Cardiac muscle cell (in vitro differentiated cells and primary cell): ENCODE data around the gene PARP8. TPM values are rescaled to one million over a fixed set of nuclear protein-coding genes. Genes with fewer than 3 reads are reported as not detected.

Experiments used
- DNase-seq, 2 donors: peaks; one replicate each; pipeline versions ENCODE4 v3.0.0 to v3.0.0-alpha.2; 2010 to 2017; ENCODE audit warnings: low read depth in 1 of 2, low spot score in 1 of 2
- H3K27ac ChIP-seq: fragments of 200-600 bp; sonication (generic); 2 replicates; pipeline ENCODE4 v1.5.1; 2016
- H3K27me3 ChIP-seq: fragments of 200-600 bp; sonication (generic); 2 replicates; pipeline ENCODE4 v1.6.0; 2016; ENCODE audit warnings: control low read depth
- H3K36me3 ChIP-seq: fragments of 200-600 bp; sonication (generic); 2 replicates; pipeline ENCODE4 v1.5.1; 2016; ENCODE audit warnings: control low read depth
- H3K4me1 ChIP-seq: fragments of 200-600 bp; sonication (generic); 2 replicates; pipeline ENCODE4 v1.8.1; 2017; ENCODE audit warnings: low read depth, mild to moderate bottlenecking, mixed run types
- H3K4me3 ChIP-seq: fragments of 200-600 bp; sonication (generic); 2 replicates; pipeline ENCODE4 v1.5.1; 2016; ENCODE audit warnings: mild to moderate bottlenecking
- H3K9me3 ChIP-seq: fragments of 200-600 bp; sonication (generic); 2 replicates; pipeline ENCODE4 v1.5.1; 2017; ENCODE audit warnings: low read depth, mild to moderate bottlenecking, control low read depth
- polyA plus RNA-seq: library from polyadenylated mRNA; unstranded; fragments of >200 nt; fragmentation: Nextera tagmentation; extraction: Ambion mirVana; gene quantifications from 2 replicates; pipeline ENCODE4 v1.2.1, GENCODE V29; 2016
- total RNA-seq: library from RNA; depleted of rRNA; stranded (reverse); fragments of >200 nt; gene quantifications from 2 replicates; pipeline ENCODE4 v1.2.3, GENCODE V29; 2016
- TF ChIP-seq, protein P1 (sequence below): IDR thresholded peaks from 2 replicates; pipeline ENCODE4 v1.5.1; 2012; ENCODE audit warnings: low read depth, mild to moderate bottlenecking, low read length

The PARP8 gene
- total and polyA plus RNA-seq, 2 experiments from 2014 or later: 18.2 to 19.8 TPM

DNA sequence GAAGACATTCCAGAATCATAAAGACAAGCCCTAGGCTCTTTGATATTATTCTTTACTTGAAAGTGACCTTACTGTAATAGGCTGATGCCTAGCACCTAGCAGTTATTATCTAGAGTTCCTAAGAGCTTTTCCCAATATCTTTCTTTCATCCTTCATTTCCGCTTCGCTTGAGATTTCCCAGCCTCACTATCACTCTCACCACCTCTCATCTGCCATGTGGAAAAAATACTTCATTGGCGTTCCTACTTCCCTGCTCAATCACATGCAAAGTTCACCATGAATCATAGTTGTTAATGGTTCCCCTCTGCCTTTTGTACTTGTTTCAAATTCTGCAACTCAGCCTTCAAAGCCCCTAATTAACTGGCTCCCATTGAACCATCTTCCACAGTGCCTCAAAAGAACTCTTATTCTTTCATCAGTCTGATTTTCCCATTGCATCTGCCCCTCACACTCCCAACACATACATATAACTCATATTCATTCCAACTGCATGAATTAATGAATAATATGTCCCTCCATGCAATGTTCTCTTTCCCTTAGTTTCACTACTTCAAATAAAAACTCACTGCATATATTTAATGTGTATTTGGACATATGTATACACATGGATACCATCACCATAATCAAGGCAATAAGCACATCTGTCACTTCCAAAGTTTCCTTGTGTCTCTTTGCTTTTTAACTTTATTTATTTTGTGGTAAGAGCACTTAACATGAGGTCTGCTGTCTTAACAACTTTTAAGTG lies 221.6 kb downstream of the PARP8 start:
- TF ChIP-seq, protein P1, sequence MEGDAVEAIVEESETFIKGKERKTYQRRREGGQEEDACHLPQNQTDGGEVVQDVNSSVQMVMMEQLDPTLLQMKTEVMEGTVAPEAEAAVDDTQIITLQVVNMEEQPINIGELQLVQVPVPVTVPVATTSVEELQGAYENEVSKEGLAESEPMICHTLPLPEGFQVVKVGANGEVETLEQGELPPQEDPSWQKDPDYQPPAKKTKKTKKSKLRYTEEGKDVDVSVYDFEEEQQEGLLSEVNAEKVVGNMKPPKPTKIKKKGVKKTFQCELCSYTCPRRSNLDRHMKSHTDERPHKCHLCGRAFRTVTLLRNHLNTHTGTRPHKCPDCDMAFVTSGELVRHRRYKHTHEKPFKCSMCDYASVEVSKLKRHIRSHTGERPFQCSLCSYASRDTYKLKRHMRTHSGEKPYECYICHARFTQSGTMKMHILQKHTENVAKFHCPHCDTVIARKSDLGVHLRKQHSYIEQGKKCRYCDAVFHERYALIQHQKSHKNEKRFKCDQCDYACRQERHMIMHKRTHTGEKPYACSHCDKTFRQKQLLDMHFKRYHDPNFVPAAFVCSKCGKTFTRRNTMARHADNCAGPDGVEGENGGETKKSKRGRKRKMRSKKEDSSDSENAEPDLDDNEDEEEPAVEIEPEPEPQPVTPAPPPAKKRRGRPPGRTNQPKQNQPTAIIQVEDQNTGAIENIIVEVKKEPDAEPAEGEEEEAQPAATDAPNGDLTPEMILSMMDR: no peak
- no peaks in the 10 kb centered on the region for H3K4me1 ChIP-seq
- DNase-seq: no peak
- H3K27ac ChIP-seq: no peak overlapping the region
- H3K9me3 ChIP-seq: no peaks in the 10 kb centered on the region
- no peak overlapping the region for H3K4me3 ChIP-seq
- H3K27me3 ChIP-seq: no peaks in the 10 kb centered on the region
- no peaks in the 10 kb centered on the region for H3K36me3 ChIP-seq

DNA sequence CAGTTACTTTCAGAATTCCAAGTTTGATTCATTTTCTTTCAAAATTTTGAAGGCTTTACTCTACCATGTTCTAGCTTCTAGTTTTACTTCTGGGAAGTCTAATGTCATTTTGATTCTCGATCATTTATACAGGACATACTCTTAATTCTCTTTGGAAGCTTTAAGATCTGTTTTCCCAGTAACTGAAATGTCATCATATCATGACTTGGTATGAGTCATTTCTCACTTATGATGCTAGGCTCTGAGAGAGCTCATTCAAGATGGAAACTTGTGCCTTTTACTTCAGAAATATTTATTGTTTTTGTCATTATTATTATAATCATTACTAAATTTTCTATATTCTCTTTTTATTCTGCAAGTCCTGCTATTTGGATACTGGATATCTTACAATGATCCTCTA lies 222.3 kb downstream of the PARP8 start:
- TF ChIP-seq, protein P1: no peak
- Histone ChIP-seq H3K27me3 (no peaks in the 10 kb centered on the region), H3K9me3 (no peaks in the 10 kb centered on the region), H3K36me3 (no peaks in the 10 kb centered on the region), H3K27ac (no peak overlapping the region), H3K4me3 (no peak overlapping the region), H3K4me1 (no peaks in the 10 kb centered on the region)
- DNase-seq: no peak

DNA sequence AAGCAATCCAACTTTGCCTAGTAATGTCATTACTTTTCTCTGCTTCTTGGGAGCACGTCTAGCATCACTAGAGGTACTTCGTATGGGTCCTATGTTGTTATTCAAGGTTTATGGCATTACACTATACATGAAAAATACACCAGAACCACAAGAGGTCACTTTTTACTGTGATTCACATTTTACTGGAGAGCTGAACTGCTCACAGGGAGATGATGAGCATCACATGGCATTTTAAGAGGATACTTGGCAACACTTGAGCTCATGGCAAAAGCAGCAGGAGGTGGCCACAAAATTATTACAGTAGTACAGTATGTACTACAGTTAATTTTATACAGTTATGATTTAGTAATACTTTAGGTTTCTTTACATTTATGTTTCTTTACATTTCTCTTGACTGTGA lies 223.4 kb downstream of the PARP8 start:
- H3K4me1 ChIP-seq: no peaks in the 10 kb centered on the region
- H3K27me3 ChIP-seq: no peaks in the 10 kb centered on the region
- TF ChIP-seq, protein P1: no peak
- no peaks in the 10 kb centered on the region for H3K9me3 ChIP-seq
- DNase-seq: peak in 1 of 2 donors; percentile 14
- H3K36me3 ChIP-seq: no peaks in the 10 kb centered on the region
- no peak overlapping the region for H3K27ac ChIP-seq
- H3K4me3 ChIP-seq: no peak overlapping the region

Other genes starting within 250 kb of the PARP8 start
- gene EMB, start 225.3 kb upstream of the PARP8 start, total RNA-seq: 1.8 and 3.8 TPM in 2 replicates
- gene EMB, start 225.3 kb upstream of the PARP8 start, polyA plus RNA-seq: 2.5 and 3.7 TPM in 2 replicates